Brain microvascular endothelial cell (primary cell): ENCODE measurements around the gene PEPD.

Experiments
- DNase-seq: peaks from one replicate; pipeline ENCODE4 v3.0.0-alpha.2; 2020
- H3K27ac ChIP-seq: fragments of 250-450 bp; sonication (Bioruptor Pico); 2 replicates; pipeline ENCODE4 v1.5.1; 2020; ENCODE audit warnings: mild to moderate bottlenecking, moderate library complexity
- H3K27me3 ChIP-seq: fragments of 250-450 bp; sonication (Bioruptor Pico); replicated peaks from 2 replicates; pipeline ENCODE4 v1.5.1; 2020; ENCODE audit warnings: mild to moderate bottlenecking
- H3K36me3 ChIP-seq: fragments of 250-450 bp; sonication (Bioruptor Pico); replicated peaks from 2 replicates; pipeline ENCODE4 v1.5.1; 2020; ENCODE audit warnings: mild to moderate bottlenecking
- H3K4me3 ChIP-seq: 2 replicates; pipeline ENCODE4 v1.5.1; 2011; ENCODE audit warnings: low read depth, mild to moderate bottlenecking, control low read depth, low read length, moderate library complexity
- in situ Hi-C: cut with HindIII; loops from 2 replicates; pipeline ENCODE4 v1.10.0; 2017; ENCODE audit warnings: low sequenced_read_pairs, low pct_ligation_motif_present
- TF ChIP-seq, protein P1 (sequence below): IDR thresholded peaks from 2 replicates; pipeline ENCODE4 v1.5.1; 2011; ENCODE audit warnings: low read depth, mild to moderate bottlenecking, moderate library complexity, low read length, control low read depth, inconsistent platforms; ENCODE audit errors: missing control alignments

Gene PEPD

DNA sequence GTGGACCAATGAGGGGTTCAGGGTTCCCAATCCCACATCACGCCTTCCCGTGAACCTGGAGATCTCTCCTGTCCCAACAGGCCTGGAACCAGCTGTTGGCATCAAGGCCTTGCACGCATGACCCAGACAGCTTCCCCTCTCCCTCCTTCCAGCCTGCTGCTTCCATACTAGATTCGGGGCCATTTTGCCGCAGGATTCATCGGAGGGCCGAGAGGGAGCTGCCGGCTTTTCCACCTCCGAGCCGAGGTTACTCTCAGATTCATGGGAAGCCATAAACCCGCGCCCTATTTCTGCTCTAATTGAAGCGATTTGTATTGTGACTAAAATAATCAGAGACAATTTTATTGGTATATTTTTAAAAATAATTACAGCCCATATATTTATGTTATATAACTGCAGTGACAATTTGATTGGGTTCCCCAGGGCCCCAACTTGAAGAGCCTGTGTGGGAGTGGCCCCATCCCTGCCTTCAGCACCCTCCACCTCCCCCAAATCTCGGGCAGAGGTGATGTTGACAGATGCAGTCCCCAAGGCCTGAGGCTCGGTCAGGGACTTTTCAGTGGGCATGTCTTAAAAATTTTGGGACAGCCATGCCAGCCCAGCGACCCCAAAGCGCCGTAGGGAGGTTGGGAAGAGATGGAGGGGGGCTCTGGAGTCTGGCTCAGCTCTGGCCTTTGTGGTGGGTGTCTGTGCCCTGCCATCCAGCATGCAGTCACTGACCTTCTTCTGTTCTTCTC, 30.8 kb upstream of the PEPD start:
- H3K27me3 ChIP-seq, result no peaks in the 10 kb centered on the region
- in situ Hi-C loops, result no loop called here
- TF ChIP-seq, protein P1, sequence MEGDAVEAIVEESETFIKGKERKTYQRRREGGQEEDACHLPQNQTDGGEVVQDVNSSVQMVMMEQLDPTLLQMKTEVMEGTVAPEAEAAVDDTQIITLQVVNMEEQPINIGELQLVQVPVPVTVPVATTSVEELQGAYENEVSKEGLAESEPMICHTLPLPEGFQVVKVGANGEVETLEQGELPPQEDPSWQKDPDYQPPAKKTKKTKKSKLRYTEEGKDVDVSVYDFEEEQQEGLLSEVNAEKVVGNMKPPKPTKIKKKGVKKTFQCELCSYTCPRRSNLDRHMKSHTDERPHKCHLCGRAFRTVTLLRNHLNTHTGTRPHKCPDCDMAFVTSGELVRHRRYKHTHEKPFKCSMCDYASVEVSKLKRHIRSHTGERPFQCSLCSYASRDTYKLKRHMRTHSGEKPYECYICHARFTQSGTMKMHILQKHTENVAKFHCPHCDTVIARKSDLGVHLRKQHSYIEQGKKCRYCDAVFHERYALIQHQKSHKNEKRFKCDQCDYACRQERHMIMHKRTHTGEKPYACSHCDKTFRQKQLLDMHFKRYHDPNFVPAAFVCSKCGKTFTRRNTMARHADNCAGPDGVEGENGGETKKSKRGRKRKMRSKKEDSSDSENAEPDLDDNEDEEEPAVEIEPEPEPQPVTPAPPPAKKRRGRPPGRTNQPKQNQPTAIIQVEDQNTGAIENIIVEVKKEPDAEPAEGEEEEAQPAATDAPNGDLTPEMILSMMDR, result no peak
- no peak overlapping the region for H3K4me3 ChIP-seq
- H3K36me3 ChIP-seq, result no peaks in the 10 kb centered on the region
- no peak overlapping the region for H3K27ac ChIP-seq
- no peak for DNase-seq

DNA sequence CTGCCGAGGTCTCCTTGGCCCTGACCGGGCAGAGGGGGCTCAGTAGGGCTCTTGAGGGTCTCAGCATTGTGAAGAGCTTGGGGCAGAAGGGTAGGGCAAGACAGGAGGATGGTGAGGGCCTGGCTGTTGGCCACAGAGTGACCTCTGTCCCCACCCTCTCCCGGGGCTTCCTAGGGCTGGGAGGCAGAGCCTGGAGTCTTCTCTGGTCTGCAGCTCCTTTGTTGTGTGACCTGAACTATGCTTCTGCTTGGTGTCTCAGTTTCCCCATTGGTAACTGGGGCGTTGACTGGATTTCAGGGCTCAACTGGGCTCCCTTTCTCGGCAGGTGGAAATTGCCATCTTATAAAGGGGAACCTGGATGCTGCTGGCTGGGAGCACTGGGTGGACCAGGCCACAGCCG, 30.1 kb upstream of the PEPD start:
- DNase-seq, result no peak
- Histone ChIP-seq H3K4me3 (no peak overlapping the region), H3K27me3 (no peaks in the 10 kb centered on the region), H3K36me3 (no peaks in the 10 kb centered on the region), H3K27ac (no peak overlapping the region)
- in situ Hi-C loops, result no loop called here
- TF ChIP-seq, protein P1, result no peak

DNA sequence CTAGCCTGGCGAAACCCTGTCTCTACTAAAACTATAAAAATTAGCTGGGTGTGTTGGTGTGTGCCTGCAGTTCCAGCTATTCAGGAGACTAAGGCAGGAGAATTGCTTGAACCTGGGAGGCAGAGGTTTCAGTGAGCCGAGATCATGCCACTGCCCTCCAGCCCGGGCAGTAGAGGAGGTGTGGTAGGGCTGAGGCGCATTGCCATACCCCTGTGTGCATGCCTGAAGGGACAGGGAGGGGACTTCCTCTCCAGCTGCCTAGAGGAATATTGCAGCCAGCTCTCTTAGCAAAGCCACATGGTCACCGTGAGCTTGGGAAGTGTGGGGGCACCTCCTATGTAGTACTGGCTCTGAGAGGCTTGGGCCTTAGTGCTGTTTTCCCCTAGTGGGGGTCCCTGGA, 29.2 kb upstream of the PEPD start:
- Histone ChIP-seq H3K4me3 (no peak overlapping the region), H3K27ac (no peak overlapping the region), H3K36me3 (no peaks in the 10 kb centered on the region), H3K27me3 (no peaks in the 10 kb centered on the region)
- TF ChIP-seq, protein P1, result no peak
- DNase-seq, result no peak
- in situ Hi-C loops, result no loop called here

DNA sequence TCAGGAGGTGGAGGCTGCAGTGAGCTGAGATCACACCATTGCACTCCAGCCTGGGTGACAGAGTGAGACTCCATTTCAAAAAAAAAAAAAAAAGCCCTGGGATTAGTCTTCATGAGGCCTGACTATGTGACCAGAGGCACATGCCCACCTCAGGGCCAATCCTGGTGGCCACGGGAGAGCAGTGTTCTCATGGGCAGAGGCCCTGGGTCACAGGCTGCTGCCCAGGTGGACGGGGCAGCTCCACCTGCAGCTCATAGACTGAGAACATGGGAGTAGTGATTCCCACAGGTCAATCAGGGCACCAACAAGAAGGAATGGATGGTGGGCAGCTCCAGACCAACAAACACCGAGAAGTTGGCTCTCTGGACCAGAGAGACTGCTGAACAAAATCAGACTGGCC, 26.1 kb upstream of the PEPD start:
- Histone ChIP-seq H3K27me3 (no peaks in the 10 kb centered on the region), H3K36me3 (no peaks in the 10 kb centered on the region), H3K27ac (no peak overlapping the region), H3K4me3 (no peak overlapping the region)
- TF ChIP-seq, protein P1, result no peak
- in situ Hi-C loops, result no loop called here
- no peak for DNase-seq

DNA sequence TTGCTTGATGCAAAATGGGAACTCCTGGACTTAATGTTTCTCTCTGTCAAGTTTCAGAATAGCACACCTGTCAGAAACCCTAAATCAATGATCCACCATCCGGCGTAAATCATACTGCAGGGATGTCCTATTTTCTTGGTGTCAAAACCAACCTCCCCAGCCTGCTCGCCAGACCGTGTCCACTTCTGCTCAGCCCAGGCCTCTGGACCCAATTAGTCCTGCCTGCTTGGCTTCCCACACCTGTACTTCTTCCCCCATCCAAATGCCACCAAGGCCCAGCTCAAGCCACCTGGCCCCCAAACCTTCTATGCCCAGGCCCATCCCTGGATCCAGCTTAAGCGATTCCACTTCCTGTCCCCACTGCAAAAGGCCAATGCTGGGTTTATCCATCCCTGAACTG, 25.1 kb upstream of the PEPD start:
- no peak for DNase-seq
- no peaks in the 10 kb centered on the region for H3K27me3 ChIP-seq
- H3K27ac ChIP-seq, result no peak overlapping the region
- H3K4me3 ChIP-seq, result no peak overlapping the region
- TF ChIP-seq, protein P1, result no peak
- in situ Hi-C loops, result no loop called here
- no peaks in the 10 kb centered on the region for H3K36me3 ChIP-seq
